Activated naive CD8-positive, alpha-beta T cell treated with anti-CD3 and anti-CD28 coated beads for 36 hours (primary cell): ENCODE data around the gene CACNB2. TPM values are rescaled to one million over a fixed set of nuclear protein-coding genes. Genes with fewer than 3 reads are reported as not detected.
A peak's percentile ranks its signal among the peaks of the same experiment; 100 is the strongest.

ENCODE experiments used
- DNase-seq: peaks from one replicate; pipeline ENCODE4 v3.0.0; 2021
- H3K27ac Mint-ChIP-seq: one replicate; pipeline ENCODE4 v1.8.0; 2022; ENCODE audit warnings: mild to moderate bottlenecking, moderate library complexity, mixed read lengths
- H3K27me3 Mint-ChIP-seq: one replicate; pipeline ENCODE4 v1.8.0; 2022; ENCODE audit warnings: mild to moderate bottlenecking, mixed read lengths
- H3K36me3 Mint-ChIP-seq: one replicate; pipeline ENCODE4 v1.8.0; 2021; ENCODE audit warnings: mild to moderate bottlenecking, mixed read lengths
- H3K4me1 Mint-ChIP-seq: one replicate; pipeline ENCODE4 v1.8.0; 2021; ENCODE audit warnings: mixed read lengths
- H3K4me3 Mint-ChIP-seq: one replicate; pipeline ENCODE4 v1.8.0; 2022; ENCODE audit warnings: mild to moderate bottlenecking, moderate library complexity, mixed read lengths
- H3K9me3 Mint-ChIP-seq: one replicate; pipeline ENCODE4 v1.8.0; 2022; ENCODE audit warnings: mixed read lengths
- total RNA-seq, 2 experiments: library from RNA; stranded (reverse); gene quantifications; one replicate each; pipeline ENCODE4 v1.2.3, GENCODE V29; 2021

CACNB2 gene
- total RNA-seq: not detected

GRCh38 chr10:18140149-18140956 lies at the start of gene CACNB2:
TSS of gene CACNB2 (plus strand) at chr10:18140424.
- Mint-ChIP-seq H3K36me3 (no peaks in the 10 kb centered on the region), H3K9me3 (no peaks in the 10 kb centered on the region), H3K4me1 (peaks cover 2% of the 10 kb centered on the region), H3K4me3 (no peak within 1 kb of the TSS), H3K27ac (no peak within 1 kb of the TSS), H3K27me3 (peaks cover 36% of the 10 kb centered on the region)
- peak; percentile 5 for DNase-seq

GRCh38 chr10:18094332-18094731 lies 45.9 kb upstream of the CACNB2 start:
- H3K27ac Mint-ChIP-seq: no peak overlapping the region
- H3K4me3 Mint-ChIP-seq: no peak overlapping the region
- no peaks in the 10 kb centered on the region for H3K36me3 Mint-ChIP-seq
- peaks cover 1% of the 10 kb centered on the region for H3K27me3 Mint-ChIP-seq
- peaks cover 1% of the 10 kb centered on the region for H3K9me3 Mint-ChIP-seq
- DNase-seq: no peak
- no peaks in the 10 kb centered on the region for H3K4me1 Mint-ChIP-seq

GRCh38 chr10:18094793-18095192 lies 45.4 kb upstream of the CACNB2 start:
- Mint-ChIP-seq H3K9me3 (no peaks in the 10 kb centered on the region), H3K4me3 (no peak overlapping the region), H3K36me3 (no peaks in the 10 kb centered on the region), H3K27ac (no peak overlapping the region), H3K4me1 (no peaks in the 10 kb centered on the region), H3K27me3 (peaks cover 3% of the 10 kb centered on the region)
- DNase-seq: no peak

DNA sequence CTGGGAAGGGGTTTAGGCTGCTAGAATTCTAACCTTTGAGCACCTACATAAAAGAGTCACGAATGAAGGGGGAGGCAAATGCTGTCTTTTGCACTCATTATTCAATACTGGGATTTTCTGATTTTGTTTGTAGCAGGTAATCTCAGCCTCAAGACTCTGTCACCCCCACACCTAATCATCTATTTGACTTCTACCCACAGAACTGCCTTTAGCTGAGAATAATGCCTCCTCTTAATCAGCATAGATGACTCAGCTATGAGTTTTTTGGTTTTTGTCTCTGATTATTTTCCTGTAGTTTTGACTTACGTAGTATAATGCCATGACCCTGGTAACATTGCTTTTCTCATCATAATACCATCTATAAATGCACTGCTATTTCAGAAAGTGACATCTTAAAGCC lies 42.7 kb upstream of the CACNB2 start:
- Mint-ChIP-seq H3K27ac (no peak overlapping the region), H3K4me1 (no peaks in the 10 kb centered on the region), H3K4me3 (no peak overlapping the region), H3K36me3 (no peaks in the 10 kb centered on the region), H3K27me3 (peaks cover 3% of the 10 kb centered on the region), H3K9me3 (no peaks in the 10 kb centered on the region)
- DNase-seq: no peak

DNA sequence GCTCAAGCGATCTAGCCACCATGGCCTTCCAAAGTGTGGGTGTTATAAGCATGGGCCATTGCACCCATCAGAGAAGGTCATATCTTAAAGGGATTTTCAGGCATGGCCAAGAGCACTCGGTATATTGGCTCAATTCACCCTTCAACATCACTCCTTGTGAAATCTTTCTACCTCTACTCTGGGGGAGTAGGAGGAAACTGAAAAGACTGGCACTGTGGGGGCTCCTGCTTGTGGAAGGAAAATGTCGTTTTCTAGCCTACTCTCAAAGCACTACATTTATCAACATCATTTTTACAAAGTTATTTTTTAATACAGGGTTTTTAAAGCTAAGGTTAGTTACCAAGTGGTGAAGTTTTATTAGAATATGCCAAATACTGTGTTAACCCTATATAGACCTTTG lies 42.0 kb upstream of the CACNB2 start:
- H3K9me3 Mint-ChIP-seq: no peaks in the 10 kb centered on the region
- no peak overlapping the region for H3K27ac Mint-ChIP-seq
- peaks cover 3% of the 10 kb centered on the region for H3K27me3 Mint-ChIP-seq
- no peaks in the 10 kb centered on the region for H3K36me3 Mint-ChIP-seq
- no peak overlapping the region for H3K4me3 Mint-ChIP-seq
- no peaks in the 10 kb centered on the region for H3K4me1 Mint-ChIP-seq
- DNase-seq: no peak

DNA sequence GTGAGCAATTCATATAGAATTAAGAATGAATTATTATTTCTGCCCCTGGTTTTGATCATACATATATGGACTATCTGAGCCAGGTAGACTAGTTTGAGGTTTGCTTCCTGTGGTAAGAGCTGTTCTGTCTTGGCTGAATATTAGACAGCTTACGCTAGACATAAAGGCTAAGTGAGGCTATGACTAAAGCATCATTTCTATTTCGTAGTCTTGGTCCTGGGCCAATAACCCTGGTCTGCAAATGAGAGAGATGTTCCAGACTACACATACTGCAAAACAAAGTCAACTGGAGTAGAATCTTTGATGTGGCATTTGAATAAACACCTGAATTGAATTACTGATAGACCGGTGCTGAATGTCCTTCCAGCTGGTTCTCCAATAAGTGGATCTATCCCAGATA lies 40.8 kb upstream of the CACNB2 start:
- no peak overlapping the region for H3K27ac Mint-ChIP-seq
- no peaks in the 10 kb centered on the region for H3K4me1 Mint-ChIP-seq
- no peak for DNase-seq
- peaks cover 3% of the 10 kb centered on the region for H3K27me3 Mint-ChIP-seq
- no peaks in the 10 kb centered on the region for H3K36me3 Mint-ChIP-seq
- H3K4me3 Mint-ChIP-seq: no peak overlapping the region
- H3K9me3 Mint-ChIP-seq: no peaks in the 10 kb centered on the region

DNA sequence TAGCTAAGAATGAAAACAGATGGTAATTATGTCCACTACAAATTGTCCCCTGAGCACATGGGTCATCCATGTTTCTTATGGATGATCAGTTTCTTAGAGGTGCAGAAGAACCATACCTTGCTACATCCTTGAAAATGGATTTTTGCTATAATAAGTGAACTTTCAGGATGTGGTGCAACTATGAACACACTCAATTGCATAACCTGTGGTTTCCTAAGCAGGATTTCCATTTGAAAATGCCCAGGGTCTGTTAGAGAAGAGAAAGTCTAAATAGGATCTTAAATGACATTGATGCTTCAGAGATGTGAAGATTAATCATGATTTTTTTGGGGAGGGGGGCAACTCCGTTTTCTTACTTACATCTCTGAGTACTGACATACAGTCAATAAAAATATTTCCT lies 39.6 kb upstream of the CACNB2 start:
- no peaks in the 10 kb centered on the region for H3K9me3 Mint-ChIP-seq
- no peak for DNase-seq
- H3K27ac Mint-ChIP-seq: no peak overlapping the region
- H3K4me1 Mint-ChIP-seq: no peaks in the 10 kb centered on the region
- peaks cover 3% of the 10 kb centered on the region for H3K27me3 Mint-ChIP-seq
- H3K4me3 Mint-ChIP-seq: no peak overlapping the region
- no peaks in the 10 kb centered on the region for H3K36me3 Mint-ChIP-seq

DNA sequence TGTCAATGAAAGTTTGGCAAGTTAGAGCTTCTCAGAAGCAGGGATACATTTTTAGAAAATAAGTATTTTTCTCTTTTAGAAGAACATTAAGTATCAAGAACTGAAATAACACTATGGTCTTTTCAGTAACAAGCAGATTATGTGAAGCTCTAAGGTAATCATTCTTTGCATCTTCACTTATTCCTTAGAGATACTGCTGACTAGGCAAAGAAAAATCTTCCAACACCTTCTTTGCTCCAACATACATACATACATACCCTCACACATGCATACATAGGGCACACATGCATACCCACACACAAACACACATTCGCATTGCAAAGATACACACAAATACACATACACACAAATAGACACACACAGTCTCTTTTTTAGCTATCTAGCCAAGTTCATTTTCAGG lies 37.8 kb upstream of the CACNB2 start:
- no peak for DNase-seq
- H3K4me1 Mint-ChIP-seq: no peaks in the 10 kb centered on the region
- H3K36me3 Mint-ChIP-seq: no peaks in the 10 kb centered on the region
- H3K9me3 Mint-ChIP-seq: no peaks in the 10 kb centered on the region
- H3K4me3 Mint-ChIP-seq: no peak overlapping the region
- H3K27ac Mint-ChIP-seq: no peak overlapping the region
- peaks cover 3% of the 10 kb centered on the region for H3K27me3 Mint-ChIP-seq

- no peaks in the 10 kb centered on the region for H3K4me1 Mint-ChIP-seq
- DNase-seq: peak; percentile 19
- no peak overlapping the region for H3K4me3 Mint-ChIP-seq
- H3K27me3 Mint-ChIP-seq: peaks cover 5% of the 10 kb centered on the region
- no peaks in the 10 kb centered on the region for H3K36me3 Mint-ChIP-seq
- H3K9me3 Mint-ChIP-seq: no peaks in the 10 kb centered on the region
- no peak overlapping the region for H3K27ac Mint-ChIP-seq
Measured at GRCh38 chr10:18104223-18104872, 35.9 kb upstream of the CACNB2 start.

DNA sequence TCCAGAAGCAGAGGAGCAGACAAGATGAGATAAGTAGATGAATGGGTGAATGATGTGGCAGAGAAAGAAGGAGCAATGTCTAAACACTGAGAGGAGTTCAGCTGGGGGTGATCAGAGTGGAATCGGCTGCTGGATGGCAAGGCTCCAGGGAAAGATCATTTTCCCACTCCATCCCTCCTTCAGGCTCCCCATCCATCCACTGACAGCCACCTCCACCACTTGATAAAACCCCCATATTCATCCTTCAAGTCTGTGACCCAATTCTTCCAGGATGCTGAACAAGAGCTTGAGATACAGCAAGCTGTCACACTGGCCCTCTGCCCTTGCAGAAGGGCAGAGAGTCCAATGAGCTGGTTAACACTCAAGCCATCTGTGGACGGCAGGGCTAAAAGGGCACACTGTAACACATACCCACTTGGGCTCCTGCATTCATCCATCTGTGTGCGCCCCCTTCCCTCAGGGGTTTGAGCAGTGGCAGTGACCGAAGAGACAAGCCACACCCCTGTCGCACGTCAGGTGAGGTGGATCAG lies 30.8 kb upstream of the CACNB2 start:
- Mint-ChIP-seq H3K36me3 (no peaks in the 10 kb centered on the region), H3K27ac (no peak overlapping the region), H3K27me3 (peaks cover 3% of the 10 kb centered on the region), H3K4me1 (no peaks in the 10 kb centered on the region), H3K9me3 (no peaks in the 10 kb centered on the region), H3K4me3 (no peak overlapping the region)
- no peak for DNase-seq

DNA sequence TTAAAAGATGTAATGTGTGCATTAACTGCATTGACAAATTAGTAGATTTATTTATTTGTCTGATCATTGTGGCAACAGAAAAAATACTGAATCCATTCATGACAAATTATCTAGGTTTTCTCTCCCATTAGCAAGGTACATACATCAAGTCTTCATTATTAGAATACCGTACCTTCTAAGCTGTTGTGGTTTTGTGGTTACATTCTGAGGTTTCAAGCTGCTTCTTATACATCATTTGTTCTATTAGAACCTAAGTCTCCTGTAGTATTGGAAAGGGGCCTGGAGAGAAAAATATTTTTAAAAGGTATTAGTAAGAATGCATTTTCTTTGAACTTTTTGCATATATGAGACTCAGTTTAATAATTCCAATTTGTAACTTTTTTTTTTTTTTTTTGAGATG lies 26.3 kb upstream of the CACNB2 start:
- H3K9me3 Mint-ChIP-seq: no peaks in the 10 kb centered on the region
- peaks cover 6% of the 10 kb centered on the region for H3K27me3 Mint-ChIP-seq
- H3K27ac Mint-ChIP-seq: no peak overlapping the region
- H3K36me3 Mint-ChIP-seq: no peaks in the 10 kb centered on the region
- DNase-seq: no peak
- H3K4me1 Mint-ChIP-seq: no peaks in the 10 kb centered on the region
- no peak overlapping the region for H3K4me3 Mint-ChIP-seq

- Mint-ChIP-seq H3K27ac (no peak overlapping the region), H3K4me1 (no peaks in the 10 kb centered on the region), H3K27me3 (peaks cover 6% of the 10 kb centered on the region), H3K9me3 (no peaks in the 10 kb centered on the region), H3K4me3 (no peak overlapping the region), H3K36me3 (no peaks in the 10 kb centered on the region)
- no peak for DNase-seq
Measured at GRCh38 chr10:18117276-18117675, 22.9 kb upstream of the CACNB2 start.

- Mint-ChIP-seq H3K27ac (no peak overlapping the region), H3K4me3 (no peak overlapping the region), H3K4me1 (no peaks in the 10 kb centered on the region), H3K36me3 (no peaks in the 10 kb centered on the region), H3K9me3 (no peaks in the 10 kb centered on the region), H3K27me3 (peaks cover 4% of the 10 kb centered on the region)
- DNase-seq: no peak
Measured at GRCh38 chr10:18122753-18123152, 17.5 kb upstream of the CACNB2 start.

- peaks cover 7% of the 10 kb centered on the region for H3K27me3 Mint-ChIP-seq
- no peak for DNase-seq
- H3K4me3 Mint-ChIP-seq: no peak overlapping the region
- no peaks in the 10 kb centered on the region for H3K36me3 Mint-ChIP-seq
- no peaks in the 10 kb centered on the region for H3K9me3 Mint-ChIP-seq
- H3K27ac Mint-ChIP-seq: no peak overlapping the region
- H3K4me1 Mint-ChIP-seq: no peaks in the 10 kb centered on the region
Measured at GRCh38 chr10:18133046-18133445, 7.2 kb upstream of the CACNB2 start.

DNA sequence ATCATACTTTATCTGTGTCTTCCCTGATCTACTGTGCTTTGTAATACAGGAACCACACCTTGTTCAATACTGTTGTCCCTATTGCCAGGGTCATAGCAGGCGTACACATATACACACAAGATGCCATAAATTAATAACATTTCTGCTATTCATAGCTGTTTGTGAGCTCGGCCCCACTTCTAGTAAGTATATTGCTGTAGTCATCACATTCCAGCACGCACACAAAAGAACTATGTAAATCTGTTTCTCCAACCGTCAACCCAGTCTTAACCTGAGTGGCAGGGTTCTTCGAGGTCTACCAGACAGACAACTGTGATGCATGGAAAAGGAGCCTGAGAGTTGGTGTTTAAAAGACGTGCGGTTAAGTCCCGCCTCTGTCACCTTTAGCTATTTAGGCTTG lies 5.7 kb upstream of the CACNB2 start:
- Mint-ChIP-seq H3K4me3 (no peak overlapping the region), H3K27me3 (peaks cover 11% of the 10 kb centered on the region), H3K36me3 (no peaks in the 10 kb centered on the region), H3K27ac (no peak overlapping the region), H3K9me3 (no peaks in the 10 kb centered on the region), H3K4me1 (no peaks in the 10 kb centered on the region)
- DNase-seq: no peak

DNA sequence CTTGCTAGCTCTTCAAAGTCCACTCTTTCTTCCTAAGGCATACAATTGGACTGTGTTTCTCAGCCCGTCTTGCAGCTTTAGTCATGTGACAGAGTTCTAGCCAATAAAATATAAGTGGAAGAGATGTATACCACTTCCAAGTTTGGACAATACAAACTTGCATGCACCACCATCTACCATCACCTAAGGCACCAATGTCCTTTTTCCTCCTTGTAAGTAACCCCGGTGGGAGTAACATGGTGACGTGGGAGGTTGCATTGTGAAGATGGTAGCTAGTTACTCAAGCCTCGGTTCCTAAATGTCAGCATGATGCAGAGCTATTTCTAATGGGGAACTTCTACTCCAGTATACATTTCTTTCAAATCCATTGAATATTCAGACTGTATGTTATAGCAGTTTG lies 5.3 kb upstream of the CACNB2 start:
- Mint-ChIP-seq H3K27me3 (peaks cover 15% of the 10 kb centered on the region), H3K27ac (no peak overlapping the region), H3K9me3 (no peaks in the 10 kb centered on the region), H3K4me3 (no peak overlapping the region), H3K4me1 (no peaks in the 10 kb centered on the region), H3K36me3 (no peaks in the 10 kb centered on the region)
- no peak for DNase-seq
